H1 (cell line): ENCODE data around the gene FAM3B. TPM values are rescaled to one million over a fixed set of nuclear protein-coding genes. Genes with fewer than 3 reads are reported as not detected.

Experiments used
- CTCF ChIA-PET: fragments of 300-600 bp; sonication (Branson Sonifier 250); formaldehyde crosslinking; loops from one replicate; lab custom pipeline; 2021; ENCODE audit not compliant: partially characterized antibody; lab: Charles Lee
- POLR2A ChIA-PET: fragments of 300-600 bp; sonication (Branson Sonifier 250); formaldehyde crosslinking; loops from one replicate; lab custom pipeline; 2021; ENCODE audit warnings: inconsistent platforms; ENCODE audit not compliant: partially characterized antibody; lab: Charles Lee
- DNase-seq, 2 experiments: peaks; one replicate each; pipeline versions ENCODE4 v3.0.0 to v3.0.0-alpha.2; 2010 to 2022; ENCODE audit warnings: low spot score in 2 of 2, low read depth in 1 of 2, mixed read lengths in 1 of 2
- FAIRE-seq: peaks from 2 replicates; lab custom pipeline; 2011; peaks lifted over from hg19 to GRCh38; lab: Jason Lieb, UNC
- H2AFZ ChIP-seq: 2 replicates; pipeline ENCODE4 v1.8.1; 2012; ENCODE audit warnings: low read length, inconsistent platforms
- H2AK5ac ChIP-seq: 2 replicates; pipeline ENCODE4 v1.6.1; 2013; ENCODE audit warnings: low read depth, low read length
- H2BK120ac ChIP-seq: replicated peaks from 2 replicates; pipeline ENCODE3; 2013; ENCODE audit warnings: low read depth, low read length, inconsistent platforms
- H2BK12ac ChIP-seq: 2 replicates; pipeline ENCODE4 v1.6.1; 2013; ENCODE audit warnings: low read depth, low read length
- H2BK15ac ChIP-seq: 2 replicates; pipeline ENCODE4 v1.6.1; 2013; ENCODE audit warnings: low read length
- H2BK20ac ChIP-seq: 2 replicates; pipeline ENCODE4 v1.6.1; 2013; ENCODE audit warnings: low read length
- H2BK5ac ChIP-seq: 2 replicates; pipeline ENCODE4 v1.6.1; 2013; ENCODE audit warnings: low read depth, low read length
- H3K14ac ChIP-seq: 2 replicates; pipeline ENCODE4 v1.6.1; 2013; ENCODE audit warnings: inconsistent platforms; ENCODE audit not compliant: insufficient read length
- H3K18ac ChIP-seq: 2 replicates; pipeline ENCODE4 v1.6.1; 2013; ENCODE audit warnings: low read length; ENCODE audit errors: extremely low read depth
- H3K23ac ChIP-seq: 2 replicates; pipeline ENCODE4 v1.6.1; 2013; ENCODE audit warnings: inconsistent platforms; ENCODE audit not compliant: insufficient read length
- H3K23me2 ChIP-seq: 2 replicates; pipeline ENCODE4 v1.6.1; 2013; ENCODE audit warnings: low read depth, low read length
- H3K27ac ChIP-seq: 2 replicates; pipeline ENCODE4 v1.6.1; 2011; ENCODE audit warnings: low read depth, low read length, inconsistent platforms
- H3K27me3 ChIP-seq, 4 experiments: replicated peaks in 1 of 4; 1 replicate in 1 of 4; 2 replicates in 3 of 4; pipeline versions ENCODE4 v1.6.1 to v1.8.1; 2011 to 2013; ENCODE audit warnings: low read length in 3 of 4, mild to moderate bottlenecking in 3 of 4, inconsistent platforms in 2 of 4, mixed read lengths in 2 of 4, moderate library complexity in 1 of 4; ENCODE audit not compliant: control insufficient read depth in 3 of 4, insufficient read depth in 3 of 4; ENCODE audit errors: extremely low read depth in 1 of 4
- H3K36me3 ChIP-seq, 4 experiments: 2 replicates each; pipeline versions ENCODE4 v1.6.1 to v1.8.1; 2011 to 2013; ENCODE audit warnings: mild to moderate bottlenecking in 4 of 4, low read length in 3 of 4, moderate library complexity in 2 of 4, control low read depth in 1 of 4, inconsistent platforms in 1 of 4; ENCODE audit not compliant: insufficient read depth in 4 of 4, control insufficient read depth in 2 of 4
- H3K4ac ChIP-seq: replicated peaks from 2 replicates; pipeline ENCODE3; 2013; ENCODE audit warnings: low read length, low read depth, mixed read lengths, inconsistent platforms; ENCODE audit not compliant: insufficient read length
- H3K4me1 ChIP-seq, 4 experiments: replicated peaks in 1 of 4; 1 replicate in 1 of 4; 2 replicates in 3 of 4; pipeline versions ENCODE4 v1.6.1 to v1.8.1; 2011 to 2013; ENCODE audit warnings: low read length in 3 of 4, inconsistent platforms in 2 of 4, mixed read lengths in 1 of 4; ENCODE audit not compliant: insufficient read depth in 4 of 4, control insufficient read depth in 3 of 4
- H3K4me2 ChIP-seq, 2 experiments: 2 replicates each; pipeline versions ENCODE4 v1.6.1 to v1.8.1; 2011 to 2013; ENCODE audit warnings: low read depth in 2 of 2, low read length in 2 of 2, control low read depth in 1 of 2, inconsistent platforms in 1 of 2, mild to moderate bottlenecking in 1 of 2; ENCODE audit not compliant: insufficient read depth in 1 of 2
- H3K4me3 ChIP-seq, 4 experiments: fragments of 200-600, 300-600 bp in 1 of 4; sonication (generic), shearing (Covaris generic), sonication (Bioruptor Twin) in 1 of 4; 2 replicates each; pipeline versions ENCODE4 v1.5.1 to v1.8.1; 2011 to 2016; ENCODE audit warnings: low read length in 4 of 4, low read depth in 3 of 4, control low read depth in 2 of 4, inconsistent platforms in 2 of 4, mild to moderate bottlenecking in 2 of 4, mixed read lengths in 1 of 4, moderate library complexity in 1 of 4; ENCODE audit not compliant: insufficient read depth in 2 of 4; ENCODE audit errors: extremely low read depth in 1 of 4
- H3K56ac ChIP-seq: replicated peaks from 2 replicates; pipeline ENCODE3; 2013; ENCODE audit warnings: low read depth, mild to moderate bottlenecking, mixed read lengths, low read length, inconsistent platforms; ENCODE audit not compliant: insufficient read length
- H3K79me1 ChIP-seq: 2 replicates; pipeline ENCODE4 v1.6.1; 2013; ENCODE audit warnings: low read depth, low read length, control low read depth
- H3K79me2 ChIP-seq, 2 experiments: 2 replicates each; pipeline versions ENCODE4 v1.6.1 to v1.8.1; 2012 to 2013; ENCODE audit warnings: low read length in 2 of 2, mild to moderate bottlenecking in 2 of 2, inconsistent platforms in 1 of 2; ENCODE audit not compliant: insufficient read depth in 2 of 2, control insufficient read depth in 1 of 2
- H3K9ac ChIP-seq, 4 experiments: replicated peaks in 1 of 4; 1 replicate in 1 of 4; 2 replicates in 3 of 4; pipeline versions ENCODE4 v1.6.1 to v1.8.1; 2011 to 2013; ENCODE audit warnings: low read depth in 3 of 4, low read length in 3 of 4, control low read depth in 2 of 4, mild to moderate bottlenecking in 2 of 4, moderate library complexity in 2 of 4, inconsistent platforms in 1 of 4; ENCODE audit errors: extremely low read depth in 1 of 4
- H3K9me3 ChIP-seq, 2 experiments: 2 replicates each; pipeline versions ENCODE4 v1.6.1 to v1.8.1; 2012 to 2013; ENCODE audit warnings: mild to moderate bottlenecking in 2 of 2, moderate library complexity in 2 of 2, control low read depth in 1 of 2, inconsistent platforms in 1 of 2, low read depth in 1 of 2, low read length in 1 of 2, mixed read lengths in 1 of 2; ENCODE audit not compliant: insufficient read depth in 2 of 2
- H4K20me1 ChIP-seq, 2 experiments: replicated peaks in 1 of 2; 2 replicates each; pipeline versions ENCODE3 to v1.8.1; 2011 to 2013; ENCODE audit warnings: inconsistent platforms in 2 of 2, low read length in 2 of 2, mild to moderate bottlenecking in 1 of 2; ENCODE audit not compliant: insufficient read depth in 2 of 2, control insufficient read depth in 1 of 2
- H4K5ac ChIP-seq: 2 replicates; pipeline ENCODE4 v1.6.1; 2013; ENCODE audit warnings: low read length, low read depth, mixed read lengths, inconsistent platforms; ENCODE audit not compliant: insufficient read length
- H4K8ac ChIP-seq: 2 replicates; pipeline ENCODE4 v1.8.0; 2013; ENCODE audit warnings: mild to moderate bottlenecking, moderate library complexity, low read length, inconsistent platforms; ENCODE audit not compliant: insufficient read depth; ENCODE audit errors: extremely low read depth
- H4K91ac ChIP-seq: replicated peaks from 2 replicates; pipeline ENCODE3; 2013; ENCODE audit warnings: low read length, mixed read lengths, inconsistent platforms; ENCODE audit not compliant: insufficient read length
- CBX8 ChIP-seq: fragments of 300-800, 300-1000 bp; sonication (generic); IDR thresholded peaks from 2 replicates; pipeline ENCODE4 v1.7.1; 2016; ENCODE audit warnings: low read depth, low read length, borderline replicate concordance
- CHD1 ChIP-seq: IDR thresholded peaks from 2 replicates; pipeline ENCODE4 v1.6.1; 2012; ENCODE audit warnings: low read depth, low read length, improper control_type of control experiment
- CHD2 ChIP-seq: IDR thresholded peaks from 2 replicates; pipeline ENCODE4 v1.6.1; 2012; ENCODE audit warnings: low read length, improper control_type of control experiment
- CTBP2 ChIP-seq: IDR thresholded peaks from 2 replicates; pipeline ENCODE4 v1.7.0; 2011; ENCODE audit warnings: borderline replicate concordance, mild to moderate bottlenecking, moderate library complexity, mixed read lengths, low read length; ENCODE audit not compliant: insufficient read depth, insufficient read length
- GTF2F1 ChIP-seq: IDR thresholded peaks from 2 replicates; pipeline ENCODE4 v1.6.1; 2012; ENCODE audit warnings: low read depth, low read length, improper control_type of control experiment, borderline replicate concordance
- HDAC2 ChIP-seq, 2 experiments: fragments of 300-600 bp in 1 of 2; sonication (generic) in 1 of 2; IDR thresholded peaks; 2 replicates each; pipeline ENCODE4 v1.6.1; 2011 to 2012; ENCODE audit warnings: low read depth in 2 of 2, low read length in 2 of 2, mild to moderate bottlenecking in 2 of 2, moderate library complexity in 2 of 2, borderline replicate concordance in 1 of 2, inconsistent platforms in 1 of 2
- KDM5A ChIP-seq: fragments of 200-600 bp; IDR thresholded peaks from 2 replicates; pipeline ENCODE4 v1.7.1; 2012; ENCODE audit warnings: mild to moderate bottlenecking, low read length, inconsistent platforms, mixed read lengths
- PHF8 ChIP-seq: fragments of 200-600 bp; sonication (generic); conservative IDR thresholded peaks from 2 replicates; pipeline ENCODE4 v1.7.1; 2012; ENCODE audit warnings: low read depth, mild to moderate bottlenecking, inconsistent platforms, low read length, moderate library complexity
- SP4 ChIP-seq: IDR thresholded peaks from 2 replicates; pipeline ENCODE4 v1.6.1; 2012; ENCODE audit warnings: low read length, inconsistent platforms
- SUZ12 ChIP-seq: fragments of 200-600 bp; sonication (generic); IDR thresholded peaks from 2 replicates; pipeline ENCODE4 v1.6.1; 2012; ENCODE audit warnings: mild to moderate bottlenecking, inconsistent platforms, low read length, moderate library complexity, mixed read lengths
- YY1 ChIP-seq: IDR thresholded peaks from 2 replicates; pipeline ENCODE4 v1.6.1; 2011; ENCODE audit warnings: low read depth, mild to moderate bottlenecking, low read length
- WGBS, 2 experiments: shearing (Covaris generic) in 1 of 2; methylation state at CpG; one replicate each; pipeline versions ENCODE4 v1.1.6 to v1.1.7; 2013 to 2015; ENCODE audit warnings: low lambda C conversion rate in 2 of 2, mixed read lengths in 2 of 2, inconsistent platforms in 1 of 2, low coverage in 1 of 2, missing lambda C conversion rate in 1 of 2; ENCODE audit not compliant: insufficient replicate concordance in 2 of 2, insufficient coverage in 1 of 2, insufficient read length in 1 of 2; ENCODE audit errors: extremely low coverage in 1 of 2, missing lambda C conversion rate in 1 of 2; 5-methylcytosine and 5-hydroxymethylcytosine counted together
- polyA plus RNA-seq, 7 experiments: library from polyadenylated mRNA; depleted of rRNA in 3 of 7; stranded (reverse) in 5 of 7; unstranded in 2 of 7; fragments of >200 nt in 5 of 7; fragments of 200-250 nt in 2 of 7; gene quantifications; 1 replicate in 5 of 7; 2 replicates in 1 of 7; 4 replicates in 1 of 7; pipeline versions ENCODE4 v1.2.1 to v1.2.3, GENCODE V29; 2011 to 2013; ENCODE audit warnings: missing spikeins in 2 of 7, mixed read lengths in 2 of 7
- total RNA-seq: library from RNA; stranded (reverse); fragmentation: NEBNext Ultra II Directional; extraction: Animal tissue kit (Norgen Biotek cat#: 25700); gene quantifications from 2 replicates; pipeline ENCODE4 v1.2.1, GENCODE V29; 2021

FAM3B gene
- total and polyA plus RNA-seq, 2 of the 8 experiments (the other 6 are each of a cell fraction or from before 2014, with no cell fraction given) = 2.0 TPM

DNA sequence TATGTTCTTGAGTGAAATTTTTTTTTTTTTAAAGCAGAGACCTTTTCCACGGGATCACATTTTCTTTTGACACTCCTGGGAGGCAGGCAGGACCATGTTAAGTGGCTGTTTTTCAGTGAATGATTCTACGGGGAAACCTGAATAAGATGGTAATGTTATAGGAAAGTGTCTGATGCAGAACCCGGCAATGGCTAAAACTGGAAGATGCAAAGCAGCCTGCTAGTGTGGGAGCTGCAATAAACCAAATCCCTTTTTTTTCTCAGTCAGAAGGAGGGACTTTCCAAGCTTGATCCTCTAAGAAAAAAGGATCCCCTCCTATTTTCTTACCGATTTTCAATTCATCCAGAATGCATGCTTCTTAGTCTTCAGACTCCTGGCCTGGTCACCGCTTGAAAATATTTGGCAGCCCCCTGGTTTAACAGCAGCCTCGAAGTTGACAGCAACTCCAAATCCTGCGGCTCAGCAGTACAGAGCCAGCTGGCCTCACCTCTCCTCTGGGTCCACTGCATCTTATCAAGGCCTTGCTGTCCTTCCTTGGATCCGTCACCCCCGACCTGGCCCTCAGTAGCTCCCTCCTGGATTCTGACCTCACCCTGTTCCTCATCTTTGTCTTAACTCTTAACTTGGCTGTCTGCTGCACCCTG is 50.8 kb downstream of the FAM3B start:
- no peaks in the 10 kb centered on the region for H3K79me1 ChIP-seq
- DNase-seq (no peak), FAIRE-seq (no peak)
- no peak overlapping the region for H3K4me3 ChIP-seq
- WGBS, 2 experiments = 89% methylated on average over 9 of the region's 9 CpGs; no CpG with 5 or more reads in 1 of the 2 experiments
- H3K36me3 ChIP-seq = no peaks in the 10 kb centered on the region
- peaks cover 0 to 15% (median 3%) of the 10 kb centered on the region in 4 experiments; a peak in 5 of 7 replicates for H3K4me1 ChIP-seq
- no peaks in the 10 kb centered on the region for H3K9me3 ChIP-seq
- H2BK20ac ChIP-seq = peak overlapping the region; percentile 62; the same call in 1 of the 2 replicates
- H2BK5ac ChIP-seq = no peak overlapping the region
- H3K27me3 ChIP-seq = peaks cover 0 to 1% (median 0%) of the 10 kb centered on the region in 4 experiments; a peak in 2 of 7 replicates
- H2AFZ ChIP-seq = no peak overlapping the region
- no peak overlapping the region for H3K18ac ChIP-seq
- H3K79me2 ChIP-seq = no peaks in the 10 kb centered on the region
- H3K23ac ChIP-seq = no peak overlapping the region
- H3K27ac ChIP-seq = no peak overlapping the region
- no peak overlapping the region for H4K8ac ChIP-seq
- H3K4me2 ChIP-seq = no peak overlapping the region
- H2BK120ac ChIP-seq = no peak overlapping the region
- no peak overlapping the region for H4K5ac ChIP-seq
- H3K4ac ChIP-seq = no peak overlapping the region
- CTCF ChIA-PET = interaction anchor here (0.7 to 7.3 kb wide), 6 partner anchors 8 to 740 kb away, joined by 3 to 53 read pairs (median 6); partner anchors contain the start of gene MX2
- no peaks in the 10 kb centered on the region for H4K20me1 ChIP-seq
- no peaks in the 10 kb centered on the region; the same call in 1 of the 2 replicates for H3K23me2 ChIP-seq
- no peak overlapping the region for H3K9ac ChIP-seq
- no peak overlapping the region for H4K91ac ChIP-seq
- H3K14ac ChIP-seq = no peak overlapping the region
- no peak overlapping the region for H2BK12ac ChIP-seq
- no peak overlapping the region for H2BK15ac ChIP-seq
- POLR2A ChIA-PET = no interaction called here
- H3K56ac ChIP-seq = no peak overlapping the region
- no peak overlapping the region for H2AK5ac ChIP-seq
- TF ChIP-seq CBX8 (no peak), KDM5A (no peak), HDAC2 (IDR thresholded peaks at IDR 0.05; ENCODE audit: borderline replicate concordance in 1 of 2, low read depth in 2 of 2, low read length in 2 of 2) (no peak), CTBP2 (no peak), PHF8 (no peak), CHD2 (no peak), SP4 (no peak), YY1 (no peak), SUZ12 (no peak), GTF2F1 (no peak), CHD1 (no peak)
